WERI-Rb-1 (cell line): Measurements from ENCODE around the gene FBXO31.

Source experiments
- DNase-seq: peaks from one replicate; pipeline ENCODE4 v3.0.0-alpha.2; 2020
- H3K27ac ChIP-seq: fragments of 250-450 bp; sonication (Bioruptor Pico); 2 replicates; pipeline ENCODE4 v1.5.1; 2020; ENCODE audit warnings: mild to moderate bottlenecking, moderate library complexity
- H3K27me3 ChIP-seq: fragments of 250-450 bp; sonication (Bioruptor Pico); 2 replicates; pipeline ENCODE4 v1.5.1; 2021; ENCODE audit warnings: mild to moderate bottlenecking, low read depth, moderate library complexity; ENCODE audit not compliant: insufficient read depth, severe bottlenecking
- H3K36me3 ChIP-seq: fragments of 250-450 bp; sonication (Bioruptor Pico); 2 replicates; pipeline ENCODE4 v1.5.1; 2020; ENCODE audit warnings: mild to moderate bottlenecking, moderate library complexity
- H3K4me3 ChIP-seq: 2 replicates; pipeline ENCODE4 v1.5.1; 2011; ENCODE audit warnings: low read depth, mild to moderate bottlenecking, control low read depth, low read length
- H3K9me3 ChIP-seq: fragments of 250-450 bp; sonication (Bioruptor Pico); 2 replicates; pipeline ENCODE4 v1.5.1; 2021; ENCODE audit warnings: mild to moderate bottlenecking, moderate library complexity; ENCODE audit not compliant: severe bottlenecking
- TF ChIP-seq, protein P1 (sequence below): IDR thresholded peaks from 2 replicates; pipeline ENCODE4 v1.5.1; 2011; ENCODE audit warnings: low read depth, mild to moderate bottlenecking, control low read depth, inconsistent platforms, low read length

FBXO31 gene

DNA sequence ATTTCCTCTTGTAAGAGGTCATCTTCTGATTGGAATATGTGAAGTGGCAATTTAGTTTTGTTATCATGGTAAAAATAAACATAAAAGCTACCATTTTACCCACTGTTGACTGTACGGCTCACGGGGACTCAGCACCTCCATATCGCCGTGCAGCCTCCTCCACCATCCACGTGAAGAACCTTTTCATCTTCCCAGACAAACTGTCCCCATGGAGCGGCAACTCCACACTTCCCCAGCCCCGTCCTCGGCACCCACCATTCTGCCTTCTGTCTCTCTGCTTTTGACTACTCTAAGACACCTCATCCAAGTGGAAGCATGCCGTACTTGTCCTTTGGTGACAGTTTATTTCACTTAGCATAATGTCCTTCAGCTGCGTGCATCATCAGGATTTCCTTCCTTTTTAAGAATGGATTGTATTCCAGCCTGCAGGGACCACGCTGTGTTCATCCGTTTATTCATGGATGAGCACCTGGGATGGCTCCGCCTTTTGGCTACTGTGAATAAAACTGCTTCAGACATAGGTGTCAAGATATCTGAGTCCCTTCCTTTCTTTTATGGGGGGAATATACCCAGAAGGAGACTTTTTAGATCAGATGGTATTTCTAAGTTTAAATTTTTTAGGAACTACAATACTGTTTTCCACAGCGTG is 14.3 kb downstream of the FBXO31 start:
- Histone ChIP-seq H3K4me3 (no peak overlapping the region), H3K27ac (no peak overlapping the region), H3K27me3 (no peaks in the 10 kb centered on the region), H3K9me3 (no peaks in the 10 kb centered on the region), H3K36me3 (peaks cover 2% of the 10 kb centered on the region; the same call in 1 of the 2 replicates)
- DNase-seq: no peak
- TF ChIP-seq, protein P1, sequence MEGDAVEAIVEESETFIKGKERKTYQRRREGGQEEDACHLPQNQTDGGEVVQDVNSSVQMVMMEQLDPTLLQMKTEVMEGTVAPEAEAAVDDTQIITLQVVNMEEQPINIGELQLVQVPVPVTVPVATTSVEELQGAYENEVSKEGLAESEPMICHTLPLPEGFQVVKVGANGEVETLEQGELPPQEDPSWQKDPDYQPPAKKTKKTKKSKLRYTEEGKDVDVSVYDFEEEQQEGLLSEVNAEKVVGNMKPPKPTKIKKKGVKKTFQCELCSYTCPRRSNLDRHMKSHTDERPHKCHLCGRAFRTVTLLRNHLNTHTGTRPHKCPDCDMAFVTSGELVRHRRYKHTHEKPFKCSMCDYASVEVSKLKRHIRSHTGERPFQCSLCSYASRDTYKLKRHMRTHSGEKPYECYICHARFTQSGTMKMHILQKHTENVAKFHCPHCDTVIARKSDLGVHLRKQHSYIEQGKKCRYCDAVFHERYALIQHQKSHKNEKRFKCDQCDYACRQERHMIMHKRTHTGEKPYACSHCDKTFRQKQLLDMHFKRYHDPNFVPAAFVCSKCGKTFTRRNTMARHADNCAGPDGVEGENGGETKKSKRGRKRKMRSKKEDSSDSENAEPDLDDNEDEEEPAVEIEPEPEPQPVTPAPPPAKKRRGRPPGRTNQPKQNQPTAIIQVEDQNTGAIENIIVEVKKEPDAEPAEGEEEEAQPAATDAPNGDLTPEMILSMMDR: no peak

DNA sequence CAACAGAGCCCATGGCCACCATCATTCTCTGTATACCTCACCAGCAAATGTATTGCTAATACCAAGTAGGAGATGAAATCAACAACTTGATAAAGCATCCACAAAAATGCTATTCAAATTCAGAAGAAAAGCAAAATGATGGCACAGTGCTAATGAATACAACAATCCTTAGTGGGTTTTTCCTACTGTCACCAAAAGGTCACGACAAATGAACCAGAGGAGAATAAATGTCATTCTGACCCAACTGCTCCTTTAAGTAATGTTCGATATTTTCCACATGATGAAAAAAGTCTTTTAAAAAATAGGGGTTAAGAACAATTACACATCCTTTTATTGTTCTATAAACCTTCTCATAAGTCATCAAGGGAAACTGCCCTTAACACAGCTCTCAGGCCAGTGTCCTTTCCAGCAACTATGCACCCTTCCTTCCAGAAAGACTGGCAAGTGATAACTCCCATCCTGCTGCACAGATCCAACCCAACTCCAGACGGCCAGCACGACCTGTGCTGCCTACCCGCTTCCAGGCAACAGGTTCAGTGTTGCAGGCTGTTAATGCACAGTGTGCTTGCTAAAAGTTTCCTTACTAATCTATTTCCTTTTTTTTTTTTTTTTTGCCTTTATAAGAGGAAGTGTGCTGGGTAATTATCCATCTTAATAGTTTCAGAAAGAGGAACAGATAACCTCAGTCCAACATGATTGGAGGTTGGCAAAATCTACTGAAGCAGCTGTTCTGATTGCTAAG is 15.4 kb downstream of the FBXO31 start:
- Histone ChIP-seq H3K9me3 (no peaks in the 10 kb centered on the region), H3K27ac (no peak overlapping the region), H3K27me3 (no peaks in the 10 kb centered on the region), H3K36me3 (peaks cover 2% of the 10 kb centered on the region; the same call in 1 of the 2 replicates), H3K4me3 (no peak overlapping the region)
- no peak for DNase-seq
- TF ChIP-seq, protein P1: no peak

DNA sequence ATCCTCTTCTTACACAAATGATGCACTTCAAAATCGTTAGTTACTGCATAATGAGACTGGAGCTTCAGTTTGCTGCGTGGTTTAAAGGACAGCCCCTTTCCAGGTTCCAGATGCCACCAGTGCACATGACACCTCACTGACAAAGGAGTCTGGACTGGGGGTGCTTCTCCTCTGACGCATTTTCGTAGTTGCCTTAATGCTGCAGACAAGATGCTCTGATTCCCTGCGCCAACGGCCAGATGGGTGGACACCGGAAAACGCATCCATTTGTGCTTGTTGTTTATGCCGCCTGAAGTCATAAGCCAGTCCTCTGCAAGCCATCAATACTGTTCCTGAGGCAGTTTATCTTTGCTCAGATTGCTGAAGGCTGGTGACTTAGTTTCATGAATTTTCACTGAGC is 16.0 kb downstream of the FBXO31 start:
- Histone ChIP-seq H3K27me3 (no peaks in the 10 kb centered on the region), H3K4me3 (no peak overlapping the region), H3K27ac (no peak overlapping the region), H3K9me3 (no peaks in the 10 kb centered on the region), H3K36me3 (peaks cover 4% of the 10 kb centered on the region; the same call in 1 of the 2 replicates)
- TF ChIP-seq, protein P1: no peak
- DNase-seq: no peak

DNA sequence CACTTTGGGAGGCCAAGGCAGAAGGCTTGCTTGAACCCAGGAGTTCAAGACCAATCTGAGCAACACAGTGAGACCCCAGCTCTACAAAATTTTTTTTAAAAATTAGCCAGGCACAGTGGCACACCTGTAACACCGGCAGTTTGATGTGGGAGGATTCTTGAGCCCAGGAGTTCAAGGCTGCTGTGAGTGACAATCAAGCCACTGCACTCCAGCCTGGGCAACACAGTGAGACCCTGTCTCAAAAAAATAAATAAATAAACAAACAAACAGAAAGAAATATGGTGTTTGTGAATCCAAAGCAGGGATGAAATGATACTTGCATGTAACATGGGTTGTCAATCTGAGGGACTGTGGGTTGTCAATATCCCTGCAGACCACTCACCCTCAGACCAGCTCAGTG is 16.6 kb downstream of the FBXO31 start:
- no peak overlapping the region for H3K27ac ChIP-seq
- no peaks in the 10 kb centered on the region for H3K9me3 ChIP-seq
- peaks cover 6% of the 10 kb centered on the region; the same call in 1 of the 2 replicates for H3K36me3 ChIP-seq
- no peaks in the 10 kb centered on the region for H3K27me3 ChIP-seq
- H3K4me3 ChIP-seq: no peak overlapping the region
- DNase-seq: no peak
- TF ChIP-seq, protein P1: no peak

DNA sequence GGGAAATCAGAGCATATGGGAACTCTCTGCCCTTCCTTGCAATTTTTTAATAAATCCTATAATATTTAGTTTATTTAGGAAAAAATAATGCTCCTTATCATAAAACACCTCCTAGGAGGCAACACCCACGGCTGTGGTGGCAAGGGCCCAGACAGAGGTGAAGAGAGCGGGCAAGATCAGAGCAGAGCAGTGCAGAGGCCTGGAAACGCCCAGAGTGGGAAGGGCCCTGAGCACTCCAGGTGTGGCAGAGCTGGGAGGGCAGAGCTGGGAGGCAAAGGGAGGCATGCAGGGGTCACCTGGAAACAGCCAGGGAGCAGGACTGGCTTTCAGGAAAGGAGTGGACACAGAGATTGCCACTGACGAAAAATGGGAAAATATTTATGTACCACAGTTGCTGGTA is 17.3 kb downstream of the FBXO31 start:
- DNase-seq: no peak
- H3K36me3 ChIP-seq: peaks cover 12% of the 10 kb centered on the region; the same call in 1 of the 2 replicates
- no peak overlapping the region for H3K27ac ChIP-seq
- TF ChIP-seq, protein P1: no peak
- no peak overlapping the region for H3K4me3 ChIP-seq
- no peaks in the 10 kb centered on the region for H3K9me3 ChIP-seq
- H3K27me3 ChIP-seq: no peaks in the 10 kb centered on the region
